ENCODE data around the gene UBE2O. TPM values are rescaled to one million over a fixed set of nuclear protein-coding genes. Genes with fewer than 3 reads are reported as not detected.

UBE2O gene
- polyA plus RNA-seq, 1 experiment, result 14.2 TPM

DNA sequence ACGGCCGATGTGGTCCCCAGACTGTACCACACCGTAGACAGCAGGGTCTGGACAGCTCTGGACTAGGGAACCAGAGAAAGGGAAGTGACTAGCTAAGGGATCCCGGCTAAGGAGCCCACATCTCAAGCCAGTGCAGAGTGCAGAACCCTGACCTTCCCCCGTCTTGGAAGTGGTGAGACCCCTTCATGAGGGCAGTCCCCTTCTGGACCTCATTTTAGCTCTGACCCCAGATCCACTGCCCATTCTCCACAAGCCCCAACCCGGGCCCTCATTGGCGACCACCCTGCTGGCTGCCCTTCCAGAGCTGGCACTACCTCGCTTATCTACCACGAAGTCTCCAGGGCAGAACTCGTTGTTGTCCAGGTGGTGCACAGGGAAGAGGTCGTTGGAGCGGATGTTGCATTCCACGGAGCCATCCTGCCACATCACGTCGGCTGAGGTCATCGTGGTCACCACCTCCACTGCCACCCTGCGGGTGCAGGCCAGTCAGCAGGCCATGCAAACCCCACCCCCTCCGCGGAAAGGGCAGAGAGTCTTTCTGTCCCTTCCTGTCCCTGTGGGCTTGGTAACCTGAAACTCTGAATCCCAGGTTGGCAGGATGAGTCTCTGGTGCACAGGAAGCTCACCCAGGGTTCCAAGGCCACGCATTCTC is 54.3 kb downstream of the UBE2O start:
- no peak for DNase-seq (ENCODE audit: low read depth, low spot score)
- no peak for TF ChIP-seq CTCF (IDR thresholded peaks at IDR 0.05; ENCODE audit: low read depth, low read length)
- Histone ChIP-seq H3K4me3 (ENCODE audit: low read depth, low read length) (no peak overlapping the region), H3K27ac (ENCODE audit: low read depth, low read length) (no peak overlapping the region), H3K9me3 (ENCODE audit: control insufficient read depth, insufficient read depth, low read length) (no peaks in the 10 kb centered on the region), H3K27me3 (ENCODE audit: control insufficient read depth, insufficient read depth, low read length) (no peaks in the 10 kb centered on the region)
- POLR2A ChIA-PET, result interaction anchor here (0.6 to 1.2 kb wide), 3 partner anchors 14 to 99 kb away, joined by 3 to 4 read pairs (median 3); partner anchors contain the start of gene SPHK1
- CTCF ChIA-PET, result interaction anchor here (0.7 to 6.4 kb wide), 28 partner anchors 7 to 293 kb away, joined by 3 to 170 read pairs (median 5); partner anchors contain the start of genes QRICH2, SPHK1 and UBE2O

- H3K27me3 ChIP-seq (ENCODE audit: control insufficient read depth, insufficient read depth, low read length), result no peaks in the 10 kb centered on the region
- TF ChIP-seq CTCF (IDR thresholded peaks at IDR 0.05; ENCODE audit: low read depth, low read length), result peak; percentile 97
- CTCF ChIA-PET, result interaction anchor here (0.7 to 6.4 kb wide), 41 partner anchors 8 to 384 kb away, joined by 3 to 170 read pairs (median 4); partner anchors contain the start of genes PRPSAP1, QRICH2, SPHK1 and UBE2O
- H3K27ac ChIP-seq (ENCODE audit: low read depth, low read length), result no peak overlapping the region
- no peaks in the 10 kb centered on the region for H3K9me3 ChIP-seq (ENCODE audit: control insufficient read depth, insufficient read depth, low read length)
- peak; percentile 77 for DNase-seq (ENCODE audit: low read depth, low spot score)
- H3K4me3 ChIP-seq (ENCODE audit: low read depth, low read length), result no peak overlapping the region
- POLR2A ChIA-PET, result interaction anchor here (0.6 to 1.2 kb wide), 7 partner anchors 12 to 100 kb away, joined by 3 to 4 read pairs (median 3); partner anchors contain the start of genes PRPSAP1 and SPHK1
These were observed 55.0 kb downstream of the UBE2O start for GRCh38 chr17:76397687-76398522.

DNA sequence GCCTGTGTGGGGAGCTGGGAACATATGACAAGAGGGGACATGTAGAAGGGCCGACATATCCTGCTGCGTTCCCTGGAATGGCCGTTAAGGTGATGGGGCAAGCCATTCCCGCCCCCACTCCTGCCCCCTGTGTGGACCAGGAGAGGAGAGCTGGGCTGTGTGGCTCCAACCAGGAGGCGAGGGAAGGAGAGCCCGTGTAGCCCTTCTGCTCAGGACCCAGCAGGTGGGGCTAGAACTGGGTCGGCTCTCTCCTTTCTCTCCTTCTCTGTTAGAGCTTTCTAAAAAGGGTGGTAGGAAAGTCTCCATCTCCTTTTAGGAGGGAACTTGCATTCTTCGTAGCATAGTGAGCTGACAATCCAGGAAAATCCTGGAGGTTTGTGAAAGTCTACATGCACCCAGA is 55.8 kb downstream of the UBE2O start:
- Histone ChIP-seq H3K27ac (ENCODE audit: low read depth, low read length) (no peak overlapping the region), H3K9me3 (ENCODE audit: control insufficient read depth, insufficient read depth, low read length) (no peaks in the 10 kb centered on the region), H3K4me3 (ENCODE audit: low read depth, low read length) (no peak overlapping the region), H3K27me3 (ENCODE audit: control insufficient read depth, insufficient read depth, low read length) (no peaks in the 10 kb centered on the region)
- peak; percentile 4; the same call in 1 of the 2 replicates for TF ChIP-seq CTCF (IDR thresholded peaks at IDR 0.05; ENCODE audit: low read depth, low read length)
- ChIA-PET CTCF (interaction anchor here (0.7 to 6.4 kb wide), 29 partner anchors 8 to 383 kb away, joined by 3 to 170 read pairs (median 5); partner anchors contain the start of genes QRICH2, SPHK1 and UBE2O), POLR2A (interaction anchor here (1.0 to 1.1 kb wide), 2 partner anchors 11 to 43 kb away, joined by 4 read pairs; partner anchors contain the start of gene PRPSAP1)
- no peak for DNase-seq (ENCODE audit: low read depth, low spot score)

DNA sequence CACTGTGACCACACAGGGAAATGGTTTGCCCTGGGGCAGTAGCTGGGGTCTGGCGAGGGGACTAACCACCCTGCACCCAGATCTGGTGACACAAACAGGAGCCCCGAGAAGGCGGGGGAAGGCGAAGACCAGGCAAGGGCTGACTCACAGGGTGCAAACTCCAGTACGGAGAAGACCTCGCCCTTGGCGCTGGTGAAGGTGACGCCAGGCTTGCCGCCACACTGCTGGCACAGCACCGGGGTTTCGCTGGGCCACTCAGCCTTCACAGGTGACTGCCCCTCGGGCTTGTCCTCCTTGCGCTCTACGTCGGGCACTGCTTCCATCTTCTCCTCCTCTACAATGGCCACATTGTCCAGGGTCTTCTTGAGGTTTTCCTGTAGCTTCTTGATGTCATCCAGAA is 57.0 kb downstream of the UBE2O start:
- no peaks in the 10 kb centered on the region for H3K27me3 ChIP-seq (ENCODE audit: control insufficient read depth, insufficient read depth, low read length)
- H3K4me3 ChIP-seq (ENCODE audit: low read depth, low read length), result no peak overlapping the region
- CTCF ChIA-PET, result interaction anchor here (4.2 to 6.4 kb wide), 2 partner anchors 11 to 93 kb away, joined by 43 to 170 read pairs; partner anchors contain the start of genes QRICH2 and SPHK1
- H3K9me3 ChIP-seq (ENCODE audit: control insufficient read depth, insufficient read depth, low read length), result no peaks in the 10 kb centered on the region
- DNase-seq (ENCODE audit: low read depth, low spot score), result no peak
- no peak overlapping the region for H3K27ac ChIP-seq (ENCODE audit: low read depth, low read length)
- POLR2A ChIA-PET, result no interaction called here
- TF ChIP-seq CTCF (IDR thresholded peaks at IDR 0.05; ENCODE audit: low read depth, low read length), result no peak

Measured in AG04450 (cell line).